Esophagus squamous epithelium (tissue), 4 donors: Measurements from ENCODE around the gene SH3RF1.

ENCODE experiments used
- CTCF ChIP-seq, 6 experiments: fragments of 450-650 bp in 4 of 6; fragments of 200-600 bp in 2 of 6; sonication (generic) in 2 of 6; IDR thresholded peaks; one replicate each; pipeline ENCODE4 v1.5.1; 2016 to 2019; ENCODE audit warnings: antibody characterized with exemption in 6 of 6, mild to moderate bottlenecking in 4 of 6, moderate library complexity in 4 of 6
- POLR2A ChIP-seq, 4 donors: fragments of 450-650 bp; IDR thresholded peaks; one replicate each; pipeline ENCODE4 v1.6.1; 2017; ENCODE audit warnings: antibody characterized with exemption in 4 of 4, mild to moderate bottlenecking in 4 of 4, moderate library complexity in 3 of 4

- no peak for TF ChIP-seq CTCF (IDR thresholded peaks at IDR 0.05)
- TF ChIP-seq POLR2A (IDR thresholded peaks at IDR 0.05), result no peak
These were observed 174.5 kb downstream of the SH3RF1 start for GRCh38 chr4:169096221-169096620.
